IMR-90 (cell line): ENCODE data around the gene SRI. TPM values are rescaled to one million over a fixed set of nuclear protein-coding genes. Genes with fewer than 3 reads are reported as not detected.

Experiments used
- ATAC-seq: fragments of 200-7000 bp; cut with Tn5 transposase; 2 replicates; pipeline ENCODE4 v1.9.1; 2020; ENCODE audit warnings: low read depth, mild to moderate bottlenecking, moderate library complexity
- BruUV-seq: library from RNA; stranded (reverse); fragments of 400-500 nt; replicated peaks from 2 replicates; lab custom pipeline; 2021; lab: Mats Ljungman, UMichigan
- CTCF ChIA-PET: fragments of 300-600 bp; formaldehyde crosslinking; extraction: SDS; loops from one replicate; lab custom pipeline; 2021; ENCODE audit warnings: antibody characterized with exemption; lab: Yijun Ruan, JAX
- POLR2A ChIA-PET: fragments of 300-600 bp; sonication (Branson Sonifier 250); formaldehyde crosslinking; loops from one replicate; lab custom pipeline; 2022; ENCODE audit warnings: antibody characterized with exemption; ENCODE audit not compliant: unreplicated experiment; lab: Charles Lee
- DNase-seq: peaks from one replicate; pipeline ENCODE4 v3.0.0; 2013
- H2AFZ ChIP-seq: replicated peaks from 2 replicates; pipeline ENCODE3; 2013; ENCODE audit warnings: low read length, mild to moderate bottlenecking; ENCODE audit not compliant: poor library complexity
- H2AK5ac ChIP-seq: 2 replicates; pipeline ENCODE4 v1.6.1; 2013; ENCODE audit warnings: low read depth, low read length, inconsistent platforms
- H2AK9ac ChIP-seq: replicated peaks from 2 replicates; pipeline ENCODE3; 2013; ENCODE audit warnings: mild to moderate bottlenecking, low read depth, low read length, moderate library complexity; ENCODE audit not compliant: poor library complexity
- H2BK120ac ChIP-seq: 2 replicates; pipeline ENCODE4 v1.6.1; 2013; ENCODE audit warnings: low read depth, low read length, inconsistent platforms
- H2BK15ac ChIP-seq: 3 replicates; pipeline ENCODE4 v1.6.1; 2013; ENCODE audit warnings: low read depth, low read length, inconsistent platforms
- H2BK20ac ChIP-seq: 2 replicates; pipeline ENCODE4 v1.6.1; 2013; ENCODE audit warnings: low read depth, mild to moderate bottlenecking, inconsistent platforms, low read length, moderate library complexity
- H2BK5ac ChIP-seq: 2 replicates; pipeline ENCODE4 v1.6.1; 2013; ENCODE audit warnings: mild to moderate bottlenecking, low read depth, low read length, inconsistent platforms; ENCODE audit not compliant: poor library complexity, severe bottlenecking
- H3K14ac ChIP-seq: replicated peaks from 2 replicates; pipeline ENCODE4 v1.6.1; 2013; ENCODE audit warnings: low read depth, low read length, inconsistent platforms
- H3K18ac ChIP-seq: 2 replicates; pipeline ENCODE4 v1.6.1; 2013; ENCODE audit warnings: low read depth, low read length, control low read depth
- H3K23ac ChIP-seq: 2 replicates; pipeline ENCODE4 v1.6.1; 2013; ENCODE audit warnings: low read depth, low read length, inconsistent platforms
- H3K27ac ChIP-seq: 2 replicates; pipeline ENCODE4 v1.5.1; 2013; ENCODE audit warnings: mild to moderate bottlenecking, control low read depth, low read length; ENCODE audit not compliant: insufficient read depth
- H3K27me3 ChIP-seq: 2 replicates; pipeline ENCODE4 v1.6.1; 2013; ENCODE audit warnings: low read length; ENCODE audit not compliant: control insufficient read depth, insufficient read depth
- H3K36me3 ChIP-seq: 2 replicates; pipeline ENCODE4 v1.6.1; 2013; ENCODE audit warnings: low read length, mixed read lengths; ENCODE audit not compliant: control insufficient read depth, insufficient read depth
- H3K4ac ChIP-seq: 2 replicates; pipeline ENCODE4 v1.6.1; 2013; ENCODE audit warnings: low read depth, low read length, inconsistent platforms
- H3K4me1 ChIP-seq: 2 replicates; pipeline ENCODE4 v1.6.1; 2013; ENCODE audit warnings: low read length, mixed read lengths; ENCODE audit not compliant: control insufficient read depth, insufficient read depth
- H3K4me2 ChIP-seq: 2 replicates; pipeline ENCODE4 v1.6.1; 2013; ENCODE audit warnings: low read depth, mild to moderate bottlenecking, control low read depth, low read length, moderate library complexity
- H3K4me3 ChIP-seq: 2 replicates; pipeline ENCODE4 v1.5.1; 2013; ENCODE audit warnings: low read depth, mild to moderate bottlenecking, control low read depth, low read length, moderate library complexity; ENCODE audit not compliant: insufficient read depth
- H3K56ac ChIP-seq: 2 replicates; pipeline ENCODE4 v1.6.1; 2013; ENCODE audit warnings: low read length, inconsistent platforms; ENCODE audit not compliant: insufficient read depth; ENCODE audit errors: extremely low read depth
- H3K79me1 ChIP-seq, 2 experiments: 2 replicates each; pipeline ENCODE4 v1.6.1; 2013; ENCODE audit warnings: low read length in 2 of 2, inconsistent platforms in 1 of 2, low read depth in 1 of 2
- H3K9ac ChIP-seq: 2 replicates; pipeline ENCODE4 v1.6.1; 2013; ENCODE audit warnings: low read depth, low read length, control low read depth
- H3K9me1 ChIP-seq: 2 replicates; pipeline ENCODE4 v1.6.1; 2013; ENCODE audit warnings: low read length, inconsistent platforms; ENCODE audit not compliant: insufficient read depth
- H3K9me3 ChIP-seq: 2 replicates; pipeline ENCODE4 v1.6.1; 2013; ENCODE audit warnings: low read length; ENCODE audit not compliant: control insufficient read depth, insufficient read depth
- H4K20me1 ChIP-seq: 2 replicates; pipeline ENCODE4 v1.6.1; 2013; ENCODE audit warnings: low read length, inconsistent platforms; ENCODE audit not compliant: insufficient read depth
- H4K5ac ChIP-seq: 2 replicates; pipeline ENCODE4 v1.6.1; 2013; ENCODE audit warnings: mild to moderate bottlenecking, low read depth, low read length, control low read depth
- H4K8ac ChIP-seq, 2 experiments: 2 replicates each; pipeline ENCODE4 v1.6.1; 2013; ENCODE audit warnings: low read depth in 2 of 2, low read length in 2 of 2, control low read depth in 1 of 2, inconsistent platforms in 1 of 2
- H4K91ac ChIP-seq: 2 replicates; pipeline ENCODE4 v1.6.1; 2013; ENCODE audit warnings: low read depth, low read length, inconsistent platforms; ENCODE audit not compliant: insufficient read depth
- CEBPB ChIP-seq: IDR thresholded peaks from 2 replicates; pipeline ENCODE4 v1.6.1; 2012; ENCODE audit warnings: low read depth, low read length, improper control_type of control experiment
- CTCF ChIP-seq: conservative IDR thresholded peaks from 2 replicates; pipeline ENCODE4 v1.5.1; 2012; ENCODE audit warnings: mild to moderate bottlenecking, low read depth, low read length, improper control_type of control experiment
- FOS ChIP-seq: fragments of 150-350 bp; IDR thresholded peaks from 2 replicates; pipeline ENCODE4 v1.6.1; 2016; ENCODE audit warnings: low read depth, low read length
- MAFK ChIP-seq: IDR thresholded peaks from 2 replicates; pipeline ENCODE4 v1.6.1; 2012; ENCODE audit warnings: low read depth, low read length, improper control_type of control experiment
- MAZ ChIP-seq: IDR thresholded peaks from 2 replicates; pipeline ENCODE4 v1.6.1; 2012; ENCODE audit warnings: low read depth, mild to moderate bottlenecking, low read length, improper control_type of control experiment, moderate library complexity, borderline replicate concordance
- MXI1 ChIP-seq: IDR thresholded peaks from 2 replicates; pipeline ENCODE4 v1.6.1; 2012; ENCODE audit warnings: low read depth, mild to moderate bottlenecking, low read length, moderate library complexity, borderline replicate concordance
- RAD21 ChIP-seq: IDR thresholded peaks from 2 replicates; pipeline ENCODE4 v1.6.1; 2012; ENCODE audit warnings: low read length, improper control_type of control experiment
- SMC3 ChIP-seq: fragments of 150-350 bp; IDR thresholded peaks from 2 replicates; pipeline ENCODE4 v1.6.1; 2016; ENCODE audit warnings: low read depth, mild to moderate bottlenecking, antibody characterized with exemption, low read length, moderate library complexity
- WGBS, 2 experiments: methylation state at CpG; one replicate each; pipeline versions ENCODE4 v1.1.5 to v1.1.7; 2013; ENCODE audit warnings: missing lambda C conversion rate in 2 of 2; ENCODE audit not compliant: insufficient read length in 1 of 2; ENCODE audit errors: extremely low coverage in 2 of 2; 5-methylcytosine and 5-hydroxymethylcytosine counted together
- dilution Hi-C: fragments of 300-500 bp; cut with HindIII; formaldehyde crosslinking; loops from one replicate; pipeline ENCODE4 v1.14.3; 2018; ENCODE audit warnings: low sequenced_read_pairs; ENCODE audit not compliant: unreplicated experiment
- in situ Hi-C: fragments of 300-500 bp; cut with MboI; formaldehyde crosslinking; loops from 3 replicates; pipeline ENCODE4 v1.14.3; 2019; ENCODE audit warnings: low sequenced_read_pairs, inconsistent platforms, mixed read lengths
- intact Hi-C: fragments of 100-400 bp; cut with micrococcal nuclease; formaldehyde crosslinking; loops from 2 replicates; pipeline ENCODE4 v1.10.0; 2022
- polyA plus RNA-seq, 3 experiments: library from polyadenylated mRNA; depleted of rRNA; stranded (reverse); fragments of >200 nt; gene quantifications; 2 replicates each; pipeline ENCODE4 v1.2.3, GENCODE V29; 2012; ENCODE audit warnings: low replicate concordance in 1 of 3
- total RNA-seq: library from RNA; depleted of rRNA; stranded (reverse); fragments of >200 nt; gene quantifications from 2 replicates; pipeline ENCODE4 v1.2.3, GENCODE V29; 2012

SRI gene
- total and polyA plus RNA-seq, 2 of the 4 experiments (the other 2 are of a cell fraction): 83.3 to 115 TPM

GRCh38 chr7:88230646-88231045 lies 10.8 kb upstream of the SRI start:
- Histone ChIP-seq H3K36me3 (no peaks in the 10 kb centered on the region), H3K27me3 (no peaks in the 10 kb centered on the region), H2BK20ac (no peak overlapping the region), H4K91ac (no peak overlapping the region), H2BK15ac (no peak overlapping the region), H2AK5ac (no peak overlapping the region), H3K23ac (no peak overlapping the region), H4K20me1 (no peaks in the 10 kb centered on the region), H3K9me3 (no peaks in the 10 kb centered on the region), H3K27ac (no peak overlapping the region), H2BK5ac (peak overlapping the region; percentile 24), H3K4me1 (no peaks in the 10 kb centered on the region), H3K18ac (no peak overlapping the region), H3K4me3 (no peak overlapping the region), H2AFZ (peak overlapping the region; percentile 7), H4K5ac (no peak overlapping the region), H3K14ac (no peak overlapping the region), H3K56ac (no peak overlapping the region), H3K79me1 (no peaks in the 10 kb centered on the region), H2BK120ac (no peak overlapping the region), H3K4me2 (no peak overlapping the region), H4K8ac (no peak overlapping the region), H3K4ac (no peak overlapping the region), H3K9me1 (no peaks in the 10 kb centered on the region), H3K9ac (no peak overlapping the region), H2AK9ac (no peak overlapping the region)
- WGBS, 2 experiments: 44 to 100% methylated on average over 1 to 3 of the region's 5 CpGs
- no peak for TF ChIP-seq MXI1
- no peak for TF ChIP-seq CEBPB
- no peak for TF ChIP-seq FOS
- no peak for TF ChIP-seq RAD21
- TF ChIP-seq MAZ: no peak
- TF ChIP-seq SMC3: no peak
- TF ChIP-seq MAFK: no peak
- TF ChIP-seq CTCF: no peak
- BruUV-seq: no TSS peak
- ATAC-seq (no peak), DNase-seq (no peak)
- intact Hi-C loops (no loop called here), in situ Hi-C loops (no loop called here), dilution Hi-C loops (no loop called here)
- POLR2A ChIA-PET: no interaction called here
- CTCF ChIA-PET: no interaction called here
